Loucy (cell line): ENCODE results near the gene NOL4L.
"Not testable (repeated sequence)": the region's sequence is repeated elsewhere in the genome, so short reads cannot be mapped to it uniquely, and the experiment has no call there.

Source experiments
- H2AFZ ChIP-seq: fragments of 200-600 bp; sonication (generic); 2 replicates; pipeline ENCODE4 v1.6.0; 2016; ENCODE audit warnings: antibody characterized with exemption, mild to moderate bottlenecking, low read length, moderate library complexity
- H3F3A ChIP-seq: fragments of 200-600 bp; 2 replicates; pipeline ENCODE4 v1.6.0; 2016; ENCODE audit warnings: antibody characterized with exemption, low read depth, mild to moderate bottlenecking
- H3K27me3 ChIP-seq: fragments of 200-600 bp; sonication (generic); 2 replicates; pipeline ENCODE4 v1.6.1; 2014; ENCODE audit warnings: low read length, mild to moderate bottlenecking; ENCODE audit not compliant: insufficient read depth, poor library complexity, severe bottlenecking
- H3K36me3 ChIP-seq: fragments of 200-600 bp; sonication (generic); 2 replicates; pipeline ENCODE4 v1.6.1; 2016; ENCODE audit warnings: low read length; ENCODE audit not compliant: insufficient read depth
- H3K4me1 ChIP-seq: fragments of 200-600 bp; sonication (generic); 2 replicates; pipeline ENCODE4 v1.5.1; 2014; ENCODE audit warnings: low read length, mild to moderate bottlenecking; ENCODE audit not compliant: insufficient read depth, poor library complexity, severe bottlenecking
- H3K4me2 ChIP-seq: fragments of 200-600 bp; sonication (generic); 2 replicates; pipeline ENCODE4 v1.6.0; 2014; ENCODE audit warnings: antibody characterized with exemption, low read length, low read depth, mild to moderate bottlenecking; ENCODE audit not compliant: poor library complexity, severe bottlenecking
- H3K4me3 ChIP-seq: fragments of 200-600 bp; sonication (generic); 2 replicates; pipeline ENCODE4 v1.5.1; 2014; ENCODE audit warnings: low read length, mild to moderate bottlenecking, mixed read lengths; ENCODE audit not compliant: poor library complexity, severe bottlenecking
- H3K79me2 ChIP-seq: fragments of 200-600 bp; sonication (generic); 2 replicates; pipeline ENCODE4 v1.6.1; 2014; ENCODE audit warnings: low read length; ENCODE audit not compliant: insufficient read depth
- H3K9ac ChIP-seq: fragments of 200-600 bp; sonication (generic); 2 replicates; pipeline ENCODE4 v1.6.0; 2014; ENCODE audit warnings: mild to moderate bottlenecking, low read depth, low read length, moderate library complexity; ENCODE audit not compliant: poor library complexity, severe bottlenecking
- H3K9me2 ChIP-seq: fragments of 200-600 bp; sonication (generic); replicated peaks from 2 replicates; pipeline ENCODE4 v1.6.1; 2016; ENCODE audit warnings: low read depth, low read length, mixed read lengths
- H3K9me3 ChIP-seq: fragments of 200-600 bp; sonication (generic); 2 replicates; pipeline ENCODE4 v1.6.1; 2014; ENCODE audit warnings: mild to moderate bottlenecking, antibody characterized with exemption, low read length, low read depth; ENCODE audit not compliant: insufficient read depth
- H4K20me1 ChIP-seq: fragments of 200-600 bp; sonication (generic); 2 replicates; pipeline ENCODE4 v1.6.0; 2014; ENCODE audit warnings: antibody characterized with exemption, low read length, mild to moderate bottlenecking; ENCODE audit not compliant: insufficient read depth, poor library complexity, severe bottlenecking
- EZH2phosphoT487 ChIP-seq: fragments of 200-600 bp; IDR thresholded peaks from 2 replicates; pipeline ENCODE4 v1.6.1; 2018; ENCODE audit warnings: antibody characterized with exemption, mild to moderate bottlenecking, moderate library complexity, borderline replicate concordance
- TF ChIP-seq, protein P1 (sequence below): fragments of 200-600 bp; sonication (generic); conservative IDR thresholded peaks from 2 replicates; pipeline ENCODE4 v1.5.1; 2014; ENCODE audit warnings: mild to moderate bottlenecking, antibody characterized with exemption, low read length

The NOL4L gene

DNA sequence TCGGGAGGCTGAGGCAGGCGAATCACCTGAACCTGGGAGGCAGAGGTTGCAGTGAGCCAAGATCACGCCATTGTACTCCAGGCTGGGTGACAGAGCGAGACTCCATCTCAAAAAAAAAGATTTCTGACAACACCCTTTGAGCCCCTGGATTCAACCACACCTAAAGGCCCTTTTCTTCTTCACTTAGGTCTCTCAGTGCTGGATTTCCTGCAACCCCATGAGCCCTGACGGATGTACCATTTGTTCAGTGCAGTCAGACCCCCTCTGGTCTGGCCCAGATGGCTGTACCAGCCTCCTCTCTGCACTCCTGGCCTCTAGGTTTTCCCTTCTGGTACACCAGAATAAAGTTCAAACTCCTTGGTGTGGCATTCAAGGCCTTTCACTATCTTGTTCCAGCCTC, 9.1 kb upstream of the NOL4L start:
- H3K36me3 ChIP-seq: no peaks in the 10 kb centered on the region
- no peaks in the 10 kb centered on the region for H3K27me3 ChIP-seq
- H3K4me3 ChIP-seq: no peak overlapping the region
- TF ChIP-seq, protein P1, sequence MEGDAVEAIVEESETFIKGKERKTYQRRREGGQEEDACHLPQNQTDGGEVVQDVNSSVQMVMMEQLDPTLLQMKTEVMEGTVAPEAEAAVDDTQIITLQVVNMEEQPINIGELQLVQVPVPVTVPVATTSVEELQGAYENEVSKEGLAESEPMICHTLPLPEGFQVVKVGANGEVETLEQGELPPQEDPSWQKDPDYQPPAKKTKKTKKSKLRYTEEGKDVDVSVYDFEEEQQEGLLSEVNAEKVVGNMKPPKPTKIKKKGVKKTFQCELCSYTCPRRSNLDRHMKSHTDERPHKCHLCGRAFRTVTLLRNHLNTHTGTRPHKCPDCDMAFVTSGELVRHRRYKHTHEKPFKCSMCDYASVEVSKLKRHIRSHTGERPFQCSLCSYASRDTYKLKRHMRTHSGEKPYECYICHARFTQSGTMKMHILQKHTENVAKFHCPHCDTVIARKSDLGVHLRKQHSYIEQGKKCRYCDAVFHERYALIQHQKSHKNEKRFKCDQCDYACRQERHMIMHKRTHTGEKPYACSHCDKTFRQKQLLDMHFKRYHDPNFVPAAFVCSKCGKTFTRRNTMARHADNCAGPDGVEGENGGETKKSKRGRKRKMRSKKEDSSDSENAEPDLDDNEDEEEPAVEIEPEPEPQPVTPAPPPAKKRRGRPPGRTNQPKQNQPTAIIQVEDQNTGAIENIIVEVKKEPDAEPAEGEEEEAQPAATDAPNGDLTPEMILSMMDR: no peak
- TF ChIP-seq EZH2phosphoT487: no peak
- no peaks in the 10 kb centered on the region for H3F3A ChIP-seq
- no peak overlapping the region for H3K4me2 ChIP-seq
- H3K79me2 ChIP-seq: no peaks in the 10 kb centered on the region
- no peaks in the 10 kb centered on the region for H4K20me1 ChIP-seq
- H3K9me3 ChIP-seq: no peaks in the 10 kb centered on the region
- no peak overlapping the region for H3K9ac ChIP-seq
- H2AFZ ChIP-seq: no peak overlapping the region
- no peaks in the 10 kb centered on the region for H3K9me2 ChIP-seq
- H3K4me1 ChIP-seq: peaks cover 11% of the 10 kb centered on the region

DNA sequence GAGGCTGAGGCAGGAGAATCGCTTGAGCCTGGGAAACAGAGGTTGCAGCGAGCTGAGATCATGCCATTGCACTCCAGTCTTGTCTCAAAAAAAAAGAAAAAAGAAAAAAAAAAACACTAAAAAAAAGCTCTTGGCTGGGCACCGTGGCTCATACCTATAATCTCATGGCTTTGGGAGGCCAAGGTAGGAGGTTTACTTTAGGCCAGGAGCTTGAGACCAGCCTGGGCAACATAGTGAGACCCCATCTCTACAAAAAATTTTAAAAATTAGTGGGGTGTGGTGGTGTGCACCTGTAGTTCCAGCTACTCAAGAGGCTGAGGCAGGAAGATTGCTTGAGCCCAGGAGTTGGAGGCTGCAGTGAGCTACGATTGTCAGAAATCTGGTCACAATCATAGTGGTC, 7.5 kb upstream of the NOL4L start:
- H2AFZ ChIP-seq, H3K4me2 ChIP-seq, H3K9me3 ChIP-seq, H3F3A ChIP-seq, H3K9ac ChIP-seq, H3K27me3 ChIP-seq, H3K79me2 ChIP-seq, H3K36me3 ChIP-seq, H3K4me3 ChIP-seq, H4K20me1 ChIP-seq, H3K9me2 ChIP-seq: not testable (repeated sequence)
- H3K4me1 ChIP-seq: peaks cover 15% of the 10 kb centered on the region

DNA sequence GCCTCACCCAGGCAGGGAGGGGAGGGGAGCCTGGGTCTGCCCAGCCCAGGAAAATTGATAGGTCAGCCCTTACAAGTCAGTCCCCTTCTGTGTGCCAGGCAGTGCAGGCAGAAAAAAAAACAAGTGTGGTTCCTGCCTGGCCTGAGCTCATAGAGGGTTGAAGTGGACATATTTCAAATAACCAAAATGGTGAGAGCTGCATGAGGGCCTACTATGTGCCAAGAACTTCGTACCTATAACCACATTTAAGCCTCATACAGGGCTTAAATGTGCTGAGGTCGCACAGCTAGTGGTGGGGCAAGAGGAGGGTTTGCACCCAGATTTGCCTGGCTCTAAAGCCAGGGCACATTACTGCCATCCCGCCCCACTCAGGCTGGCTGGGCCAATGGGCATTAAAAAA, 6.9 kb upstream of the NOL4L start:
- Histone ChIP-seq H3K4me2 (no peak overlapping the region), H3K79me2 (no peaks in the 10 kb centered on the region), H3K9me3 (no peaks in the 10 kb centered on the region), H3K4me3 (no peak overlapping the region), H3K36me3 (no peaks in the 10 kb centered on the region), H3K9ac (no peak overlapping the region), H3F3A (peaks cover 2% of the 10 kb centered on the region; the same call in 1 of the 2 replicates), H3K27me3 (no peaks in the 10 kb centered on the region), H3K4me1 (peaks cover 16% of the 10 kb centered on the region), H2AFZ (no peak overlapping the region), H4K20me1 (no peaks in the 10 kb centered on the region), H3K9me2 (no peaks in the 10 kb centered on the region)
- TF ChIP-seq EZH2phosphoT487: no peak
- TF ChIP-seq, protein P1: no peak

DNA sequence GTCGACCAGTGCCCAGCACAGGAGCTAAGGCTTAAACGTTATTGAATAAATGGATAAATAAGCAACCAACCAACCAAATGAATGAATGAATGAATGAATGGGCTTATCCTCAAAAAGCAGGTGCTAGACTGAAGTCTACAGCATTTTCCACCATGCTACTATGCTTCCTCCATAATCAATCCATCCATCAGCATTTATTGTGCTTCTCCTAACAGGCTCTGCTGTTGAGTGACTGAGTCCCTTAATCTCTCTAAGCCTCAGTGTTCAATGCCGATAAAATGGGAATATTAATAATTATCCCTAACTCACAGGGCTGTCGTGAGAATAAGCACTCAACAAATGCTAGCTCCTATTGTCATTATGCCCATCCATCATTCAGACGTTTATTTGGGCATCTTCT, 4.6 kb upstream of the NOL4L start:
- Histone ChIP-seq H3K9ac (peak overlapping the region; percentile 53), H3K9me3 (no peaks in the 10 kb centered on the region)

More for the DNA sequence above, 4.6 kb upstream of the NOL4L start:
- Histone ChIP-seq H3K4me2 (peak overlapping the region; percentile 25), H2AFZ (no peak overlapping the region), H3K4me1 (peaks cover 26% of the 10 kb centered on the region), H3K79me2 (no peaks in the 10 kb centered on the region), H3F3A (peaks cover 13% of the 10 kb centered on the region), H3K36me3 (no peaks in the 10 kb centered on the region), H3K9me2 (no peaks in the 10 kb centered on the region), H4K20me1 (no peaks in the 10 kb centered on the region), H3K4me3 (no peak overlapping the region), H3K27me3 (no peaks in the 10 kb centered on the region)
- TF ChIP-seq, protein P1: no peak
- TF ChIP-seq EZH2phosphoT487: no peak
